RPMI7951 (cell line): Measurements from ENCODE around the gene SOAT2. TPM values are rescaled to one million over a fixed set of nuclear protein-coding genes. Genes with fewer than 3 reads are reported as not detected.
A peak's percentile ranks its signal among the peaks of the same experiment; 100 is the strongest.

ENCODE experiments used
- DNase-seq: peaks from one replicate; pipeline ENCODE4 v3.0.0-alpha.2; 2012; ENCODE audit warnings: low read depth
- total RNA-seq: library from RNA; depleted of rRNA; stranded (reverse); fragments of >200 nt; shearing (Covaris generic); gene quantifications from 2 replicates; pipeline ENCODE4 v1.2.3, GENCODE V29; 2014

Gene SOAT2
- total RNA-seq, 1 experiment from 2014 or later: not detected

GRCh38 chr12:53065470-53065869 lies 37.8 kb upstream of the SOAT2 start:
- no peak for DNase-seq

DNA sequence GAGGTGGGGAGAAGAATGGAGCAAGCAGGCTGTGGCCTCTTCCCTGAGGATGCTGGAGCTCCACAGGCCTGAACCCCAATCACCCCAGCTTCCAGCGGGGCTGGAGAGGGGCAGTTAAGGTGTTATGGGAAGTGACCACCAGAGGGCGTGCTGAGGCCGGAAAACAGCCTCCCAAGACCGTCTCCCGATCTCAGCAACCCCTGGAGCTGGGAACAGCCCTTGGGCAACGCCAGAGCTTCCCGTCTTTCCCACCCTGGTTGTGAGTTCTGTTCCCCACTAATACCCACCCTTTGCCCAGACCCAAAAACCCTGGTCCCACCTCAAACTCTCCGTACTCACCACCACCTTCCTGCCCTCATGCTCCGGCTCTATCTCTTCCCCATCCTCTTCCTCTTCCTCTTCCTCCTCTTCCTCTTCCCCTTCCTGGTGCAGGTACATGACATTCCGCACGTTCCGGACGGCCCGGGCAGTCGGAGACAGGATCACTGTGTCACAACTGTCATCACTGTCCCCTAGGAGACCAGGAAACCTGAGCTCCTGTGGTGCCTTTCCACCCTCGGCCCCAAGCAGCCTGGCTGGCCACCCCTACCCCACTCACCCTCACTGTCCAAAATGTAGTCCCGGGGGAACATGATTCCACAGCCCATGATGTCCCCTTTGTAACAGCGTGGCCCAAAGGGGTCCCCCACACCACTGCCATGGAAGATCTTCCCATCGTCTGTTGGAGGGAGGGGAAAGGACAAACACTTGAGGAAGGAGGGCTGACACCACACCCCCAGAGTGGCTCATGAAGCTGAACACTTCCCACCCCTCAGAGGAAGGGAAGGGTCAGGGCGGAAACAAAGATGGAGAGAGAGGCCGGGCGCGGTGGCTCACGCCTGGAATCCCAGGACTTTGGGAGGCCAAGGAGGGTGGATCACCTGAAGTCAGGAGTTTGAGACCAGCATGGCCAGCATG lies 37.0 kb upstream of the SOAT2 start:
- peak; percentile 71 for DNase-seq

DNA sequence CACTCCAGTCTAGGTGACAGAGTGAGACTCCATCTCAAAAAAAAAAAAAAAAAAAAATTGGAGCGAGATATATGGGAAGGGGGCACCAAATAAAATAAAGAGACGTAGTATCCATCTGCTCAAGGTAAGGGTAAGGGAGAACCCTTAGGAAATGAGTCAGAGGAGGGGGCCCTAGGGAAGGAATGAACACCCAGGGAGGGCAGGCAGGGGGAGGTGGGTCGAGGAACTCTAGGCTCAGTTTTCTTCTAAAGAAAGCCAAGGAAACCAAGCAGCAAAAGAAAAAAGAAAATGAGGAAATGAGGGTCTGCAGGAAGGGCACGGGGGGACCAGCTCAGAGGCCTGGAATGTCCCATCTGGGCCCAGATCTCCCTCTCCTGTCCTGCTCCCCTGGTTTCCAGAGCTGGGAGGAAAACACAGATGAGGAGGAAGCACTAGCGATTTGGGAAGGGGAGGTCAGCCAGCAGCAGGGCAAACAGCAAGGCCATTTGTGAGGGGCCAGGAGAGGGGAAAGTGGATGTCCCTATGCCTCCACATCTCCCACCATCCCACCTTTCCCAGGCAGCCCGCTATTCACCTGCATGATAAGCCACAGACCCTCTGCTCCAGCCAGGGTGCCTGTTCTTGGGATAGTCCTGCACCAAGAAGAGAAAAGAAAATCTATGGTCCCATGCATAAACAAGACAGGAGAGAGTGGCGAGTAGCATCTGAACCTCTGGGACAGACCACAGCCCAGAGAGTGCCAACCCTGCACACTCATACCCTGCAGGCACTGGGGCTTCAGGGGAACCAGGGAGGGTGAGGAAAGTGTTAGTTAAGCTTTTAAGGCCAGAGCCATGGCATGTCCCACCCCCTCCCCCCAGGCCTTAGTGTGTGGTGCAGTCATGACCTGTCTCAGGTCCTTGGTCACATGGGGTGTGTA lies 36.0 kb upstream of the SOAT2 start:
- no peak for DNase-seq

- no peak for DNase-seq
These were observed 35.1 kb upstream of the SOAT2 start for GRCh38 chr12:53067993-53068770.

GRCh38 chr12:53068811-53069585 lies 34.3 kb upstream of the SOAT2 start:
- DNase-seq: no peak

- no peak for DNase-seq
These were observed 33.5 kb upstream of the SOAT2 start for GRCh38 chr12:53069621-53070410.

- DNase-seq: no peak
These were observed 32.3 kb upstream of the SOAT2 start for GRCh38 chr12:53070877-53071492.

GRCh38 chr12:53071591-53072551 lies 31.4 kb upstream of the SOAT2 start:
- DNase-seq: no peak

DNA sequence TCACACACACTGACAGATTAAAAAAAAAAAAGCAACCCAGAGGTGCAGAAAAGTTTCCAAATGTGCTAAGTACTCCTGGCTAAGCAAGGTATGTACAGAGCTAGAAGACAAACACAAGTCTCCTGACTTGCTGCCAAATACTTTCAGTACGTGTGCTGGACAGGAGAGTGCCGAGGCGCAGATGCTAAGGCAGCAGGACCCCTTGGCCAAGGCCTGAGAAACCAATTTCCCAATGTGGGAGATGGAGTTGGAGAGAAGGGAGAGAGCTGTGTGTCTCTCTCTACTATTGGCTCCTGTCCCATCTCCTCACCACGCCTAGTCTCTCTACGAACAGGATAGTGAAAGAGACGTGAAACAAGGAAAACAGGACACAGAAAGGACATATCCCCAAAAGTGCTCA lies 29.4 kb upstream of the SOAT2 start:
- no peak for DNase-seq

- DNase-seq: no peak
These were observed 28.8 kb upstream of the SOAT2 start for GRCh38 chr12:53074283-53074998.

GRCh38 chr12:53074999-53075370 lies 28.3 kb upstream of the SOAT2 start:
- DNase-seq: no peak

DNA sequence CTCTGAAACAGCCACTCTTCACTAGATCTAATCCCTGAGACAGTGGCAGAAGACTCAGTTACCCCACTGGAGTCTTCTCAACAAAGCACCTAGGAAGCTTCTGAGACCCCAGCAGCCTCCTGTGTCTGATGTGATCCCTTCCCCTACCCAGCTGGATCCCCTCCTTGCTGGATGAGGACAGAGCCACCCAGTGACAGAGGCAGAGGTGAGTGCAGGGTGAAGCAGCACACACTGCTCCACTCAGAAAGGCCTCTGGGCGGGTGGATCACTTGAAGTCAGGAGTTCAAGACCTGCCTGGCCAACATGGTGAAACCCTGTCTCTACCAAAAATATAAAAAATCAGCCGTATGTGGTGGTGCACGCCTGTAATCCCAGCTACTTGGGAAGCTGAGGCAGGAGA lies 26.8 kb upstream of the SOAT2 start:
- DNase-seq: no peak

GRCh38 chr12:53077030-53077429 lies 26.3 kb upstream of the SOAT2 start:
- no peak for DNase-seq

DNA sequence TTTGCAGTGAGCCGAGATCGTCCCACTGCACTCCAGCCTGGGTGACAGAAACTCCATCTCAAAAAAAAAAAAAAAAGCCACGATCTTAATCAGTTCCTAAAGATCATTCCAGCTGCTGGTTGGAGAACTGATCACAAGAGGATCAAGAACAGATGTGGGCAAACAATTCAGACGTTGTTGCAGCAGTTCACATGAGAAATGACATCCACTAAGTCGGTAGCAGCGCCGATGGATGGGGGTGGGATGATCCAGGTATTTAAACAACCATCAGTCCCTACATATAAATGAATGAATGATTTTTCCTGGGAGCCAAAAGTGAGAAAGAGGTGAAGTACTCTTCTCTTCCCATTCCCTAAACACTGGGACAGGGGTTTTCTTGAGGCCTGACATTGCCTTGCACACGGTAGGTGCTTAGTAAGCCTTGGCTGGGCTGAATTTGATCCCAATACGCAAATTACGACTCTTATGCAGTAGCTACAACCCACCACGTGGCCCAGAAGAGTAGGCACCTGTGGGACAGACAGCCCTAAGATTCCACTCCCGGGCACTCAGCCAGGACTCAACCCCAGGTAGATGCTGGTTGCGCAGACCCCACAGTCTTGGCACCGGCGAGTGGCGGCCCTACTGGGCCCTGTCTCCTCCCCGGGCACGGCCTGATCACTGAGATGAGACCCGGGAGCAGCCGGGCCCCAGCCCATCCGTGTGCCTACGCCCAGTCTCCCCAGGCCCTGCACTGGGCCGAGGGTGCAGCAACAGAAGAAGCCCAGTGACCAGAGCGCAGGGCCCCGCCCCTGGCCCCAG lies 24.7 kb upstream of the SOAT2 start:
- peak; percentile 25 for DNase-seq

- peak; percentile 94 for DNase-seq
These were observed 23.8 kb upstream of the SOAT2 start, which contains the start of gene SPRYD3 for GRCh38 chr12:53079226-53080117. SPRYD3 (minus strand) TSS chr12:53079390; CDS start chr12:53079333, 57 bp downstream.
